ENCODE data around the gene TXNDC15.
"Not testable (repeated sequence)": the region's sequence is repeated elsewhere in the genome, so short reads cannot be mapped to it uniquely, and the experiment has no call there.

TXNDC15 gene

DNA sequence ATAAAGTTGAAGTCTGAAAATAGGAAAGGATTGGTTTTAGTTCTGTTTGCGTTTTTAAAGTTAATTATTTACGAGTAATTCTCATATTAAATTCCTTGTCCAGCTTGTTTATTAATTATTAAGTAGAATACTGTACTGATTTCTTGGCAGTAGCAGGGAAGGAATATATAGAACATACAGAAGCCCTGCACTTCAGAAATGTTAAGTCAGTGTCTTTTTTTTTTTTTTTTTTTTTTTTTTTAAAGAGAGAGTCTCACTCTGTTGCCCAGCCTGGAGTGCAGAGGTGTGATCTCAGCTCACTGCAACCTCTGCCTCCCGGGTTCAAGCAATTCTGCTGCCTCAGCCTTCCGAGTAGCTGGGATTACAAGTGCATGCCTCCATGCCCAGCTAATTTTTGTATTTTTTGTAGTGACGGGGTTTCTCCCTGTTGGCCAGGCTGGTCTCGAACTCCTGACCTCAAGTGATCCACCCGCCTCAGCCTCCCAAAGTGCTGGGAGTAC, 24.7 kb upstream of the TXNDC15 start:
- H3K27ac ChIP-seq (ENCODE audit: low read depth, low read length); H2BK12ac ChIP-seq (ENCODE audit: low read length); H3K4me3 ChIP-seq (ENCODE audit: low read depth, low read length); H3K4me1 ChIP-seq (ENCODE audit: control insufficient read depth in 1 of 2, insufficient read depth in 2 of 2, low read length in 2 of 2); H3K14ac ChIP-seq (ENCODE audit: low read length); H2BK120ac ChIP-seq (ENCODE audit: insufficient read depth, low read length, poor library complexity); H4K8ac ChIP-seq (ENCODE audit: low read depth, low read length); H3K4me2 ChIP-seq (ENCODE audit: low read length); H4K12ac ChIP-seq (ENCODE audit: low read depth, low read length); H3K79me2 ChIP-seq (ENCODE audit: control insufficient read depth, insufficient read depth, low read length, poor library complexity); H3K9me3 ChIP-seq (ENCODE audit: insufficient read depth, low read depth, low read length); H4K91ac ChIP-seq (ENCODE audit: low read depth, low read length); H2BK5ac ChIP-seq (ENCODE audit: low read depth, low read length, poor library complexity); H3K23ac ChIP-seq (ENCODE audit: low read length); H2AFZ ChIP-seq (ENCODE audit: insufficient read depth, low read length, poor library complexity); H3K4ac ChIP-seq (ENCODE audit: low read depth, low read length); H2AK5ac ChIP-seq (ENCODE audit: low read length); DNase-seq; H3K18ac ChIP-seq (ENCODE audit: low read length); H3K79me1 ChIP-seq (ENCODE audit: low read length); H3K9ac ChIP-seq (ENCODE audit: low read length); H3K27me3 ChIP-seq (ENCODE audit: insufficient read depth, low read length): not testable (repeated sequence)
- WGBS (ENCODE audit: extremely low coverage, insufficient coverage, insufficient read length) = no CpG with 5 or more reads among the region's 7 CpGs
- H3K36me3 ChIP-seq (ENCODE audit: control insufficient read depth in 1 of 2, insufficient read depth in 2 of 2, low read length in 2 of 2) = peaks cover 7 to 11% of the 10 kb centered on the region in 2 experiments

DNA sequence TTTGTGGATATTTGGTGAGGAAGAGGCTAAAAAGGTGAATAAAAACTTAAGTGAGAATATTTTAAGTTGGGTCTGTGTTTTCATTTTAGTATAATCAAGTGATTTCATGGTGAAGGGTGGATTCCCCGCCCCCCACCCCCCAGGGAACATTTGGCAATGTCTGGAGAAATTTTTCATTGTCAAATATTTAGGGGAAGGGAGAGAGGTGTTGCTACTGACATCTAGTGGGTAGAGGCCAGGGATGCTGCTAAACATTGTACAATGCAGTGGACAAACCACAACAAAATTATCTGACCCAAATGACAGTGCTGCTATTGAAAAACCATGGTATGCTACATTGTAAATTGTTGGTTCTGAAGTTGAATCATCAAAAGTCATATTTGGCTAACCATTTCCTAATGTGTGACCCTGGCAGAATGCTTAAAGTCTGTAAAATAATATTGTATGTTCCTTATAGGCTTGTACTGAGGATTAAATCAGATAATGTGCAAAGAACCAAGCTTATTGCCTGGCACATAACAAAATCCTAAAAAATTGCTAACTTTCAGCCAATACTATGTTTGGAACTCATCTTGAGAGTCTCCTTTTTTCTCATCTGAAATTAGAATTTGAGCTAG, 22.8 kb upstream of the TXNDC15 start:
- Histone ChIP-seq H2BK5ac (ENCODE audit: low read depth, low read length, poor library complexity) (no peak overlapping the region), H3K36me3 (ENCODE audit: control insufficient read depth in 1 of 2, insufficient read depth in 2 of 2, low read length in 2 of 2) (peaks cover 16 to 17% of the 10 kb centered on the region in 2 experiments), H3K23ac (ENCODE audit: low read length) (no peak overlapping the region), H3K9me3 (ENCODE audit: insufficient read depth, low read depth, low read length) (no peaks in the 10 kb centered on the region), H4K8ac (ENCODE audit: low read depth, low read length) (no peak overlapping the region), H3K9ac (ENCODE audit: low read length) (no peak overlapping the region), H2BK120ac (ENCODE audit: insufficient read depth, low read length, poor library complexity) (no peak overlapping the region), H2AK5ac (ENCODE audit: low read length) (no peak overlapping the region), H2BK12ac (ENCODE audit: low read length) (no peak overlapping the region), H3K4ac (ENCODE audit: low read depth, low read length) (no peak overlapping the region), H2AFZ (ENCODE audit: insufficient read depth, low read length, poor library complexity) (no peak overlapping the region), H3K79me1 (ENCODE audit: low read length) (peaks cover under 1% of the 10 kb centered on the region), H3K18ac (ENCODE audit: low read length) (no peak overlapping the region), H3K79me2 (ENCODE audit: control insufficient read depth, insufficient read depth, low read length, poor library complexity) (peaks cover 2% of the 10 kb centered on the region), H3K27me3 (ENCODE audit: insufficient read depth, low read length) (no peaks in the 10 kb centered on the region), H4K12ac (ENCODE audit: low read depth, low read length) (no peak overlapping the region), H3K4me2 (ENCODE audit: low read length) (no peak overlapping the region), H3K27ac (ENCODE audit: low read depth, low read length) (no peak overlapping the region), H3K14ac (ENCODE audit: low read length) (no peak overlapping the region), H3K4me3 (ENCODE audit: low read depth, low read length) (no peak overlapping the region), H3K4me1 (ENCODE audit: control insufficient read depth in 1 of 2, insufficient read depth in 2 of 2, low read length in 2 of 2) (no peaks in the 10 kb centered on the region), H4K91ac (ENCODE audit: low read depth, low read length) (no peak overlapping the region)
- peak; percentile 17 to 49 for DNase-seq
- no CpG with 5 or more reads among the region's 1 CpG for WGBS (ENCODE audit: extremely low coverage, insufficient coverage, insufficient read length)

DNA sequence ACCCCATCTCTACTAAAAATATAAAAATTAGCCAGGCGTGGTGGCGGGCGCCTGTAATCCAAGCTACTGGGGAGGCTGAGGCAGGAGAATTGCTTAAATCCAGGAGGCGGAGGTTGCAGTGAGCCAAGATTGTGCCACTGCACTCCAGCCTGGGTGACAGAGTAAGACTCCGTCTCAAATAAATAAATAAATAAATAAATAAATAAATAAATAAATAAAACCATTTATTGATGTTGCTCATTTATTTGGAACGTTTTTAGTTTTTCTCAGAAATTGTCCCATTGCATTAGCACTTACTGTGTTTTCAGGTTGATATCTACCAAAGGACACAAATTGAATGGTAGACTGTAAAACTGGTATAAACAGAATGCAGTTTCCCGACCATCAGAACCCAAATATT, 17.7 kb upstream of the TXNDC15 start:
- H3K4ac ChIP-seq (ENCODE audit: low read depth, low read length); DNase-seq; H4K12ac ChIP-seq (ENCODE audit: low read depth, low read length); H2BK12ac ChIP-seq (ENCODE audit: low read length); H3K27ac ChIP-seq (ENCODE audit: low read depth, low read length); H2BK5ac ChIP-seq (ENCODE audit: low read depth, low read length, poor library complexity); H4K8ac ChIP-seq (ENCODE audit: low read depth, low read length); H2AK5ac ChIP-seq (ENCODE audit: low read length); H3K14ac ChIP-seq (ENCODE audit: low read length); H3K4me1 ChIP-seq (ENCODE audit: control insufficient read depth in 1 of 2, insufficient read depth in 2 of 2, low read length in 2 of 2); H3K9me3 ChIP-seq (ENCODE audit: insufficient read depth, low read depth, low read length); H3K27me3 ChIP-seq (ENCODE audit: insufficient read depth, low read length); H3K18ac ChIP-seq (ENCODE audit: low read length); H2BK120ac ChIP-seq (ENCODE audit: insufficient read depth, low read length, poor library complexity); H3K23ac ChIP-seq (ENCODE audit: low read length); H3K79me2 ChIP-seq (ENCODE audit: control insufficient read depth, insufficient read depth, low read length, poor library complexity); H4K91ac ChIP-seq (ENCODE audit: low read depth, low read length); H3K9ac ChIP-seq (ENCODE audit: low read length); H3K4me2 ChIP-seq (ENCODE audit: low read length); H3K79me1 ChIP-seq (ENCODE audit: low read length); H2AFZ ChIP-seq (ENCODE audit: insufficient read depth, low read length, poor library complexity); H3K4me3 ChIP-seq (ENCODE audit: low read depth, low read length): not testable (repeated sequence)
- no CpG with 5 or more reads among the region's 7 CpGs for WGBS (ENCODE audit: extremely low coverage, insufficient coverage, insufficient read length)
- peaks cover 23% of the 10 kb centered on the region in 2 experiments for H3K36me3 ChIP-seq (ENCODE audit: control insufficient read depth in 1 of 2, insufficient read depth in 2 of 2, low read length in 2 of 2)

DNA sequence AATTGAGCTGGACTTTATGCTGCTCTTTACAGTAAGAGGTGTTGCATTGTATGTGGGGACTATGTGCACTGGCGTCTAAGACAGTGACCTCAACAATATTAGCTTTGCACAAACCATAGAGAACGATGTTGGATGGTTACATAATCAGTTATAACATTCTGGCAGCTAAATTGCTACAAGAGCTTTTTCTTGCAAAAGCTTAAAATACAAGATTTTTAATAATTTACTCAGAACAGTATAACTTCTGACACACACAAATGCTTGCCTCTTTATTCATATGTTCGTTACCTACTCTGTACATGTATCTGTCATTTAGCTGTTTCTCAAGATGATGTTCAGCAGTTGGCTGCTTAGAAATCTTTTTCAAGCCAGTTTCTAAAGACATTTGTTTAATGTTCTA, 16.8 kb upstream of the TXNDC15 start:
- H3K14ac ChIP-seq (ENCODE audit: low read length) = no peak overlapping the region
- no peak overlapping the region for H3K9ac ChIP-seq (ENCODE audit: low read length)
- no peak overlapping the region for H2BK5ac ChIP-seq (ENCODE audit: low read depth, low read length, poor library complexity)
- no peak overlapping the region for H3K18ac ChIP-seq (ENCODE audit: low read length)
- H3K27ac ChIP-seq (ENCODE audit: low read depth, low read length) = no peak overlapping the region
- no peak overlapping the region for H3K4me3 ChIP-seq (ENCODE audit: low read depth, low read length)
- no peaks in the 10 kb centered on the region for H3K27me3 ChIP-seq (ENCODE audit: insufficient read depth, low read length)
- H2AK5ac ChIP-seq (ENCODE audit: low read length) = no peak overlapping the region
- DNase-seq = no peak
- H3K9me3 ChIP-seq (ENCODE audit: insufficient read depth, low read depth, low read length) = no peaks in the 10 kb centered on the region
- H4K8ac ChIP-seq (ENCODE audit: low read depth, low read length) = no peak overlapping the region
- no peak overlapping the region for H3K4me2 ChIP-seq (ENCODE audit: low read length)
- no peak overlapping the region for H3K4ac ChIP-seq (ENCODE audit: low read depth, low read length)
- H3K4me1 ChIP-seq (ENCODE audit: control insufficient read depth in 1 of 2, insufficient read depth in 2 of 2, low read length in 2 of 2) = no peaks in the 10 kb centered on the region
- no peak overlapping the region for H4K12ac ChIP-seq (ENCODE audit: low read depth, low read length)
- no peak overlapping the region for H4K91ac ChIP-seq (ENCODE audit: low read depth, low read length)
- H2BK120ac ChIP-seq (ENCODE audit: insufficient read depth, low read length, poor library complexity) = no peak overlapping the region
- H3K79me1 ChIP-seq (ENCODE audit: low read length) = no peaks in the 10 kb centered on the region
- no peak overlapping the region for H2AFZ ChIP-seq (ENCODE audit: insufficient read depth, low read length, poor library complexity)
- no peak overlapping the region for H3K23ac ChIP-seq (ENCODE audit: low read length)
- no CpG with 5 or more reads among the region's 3 CpGs for WGBS (ENCODE audit: extremely low coverage, insufficient coverage, insufficient read length)
- H2BK12ac ChIP-seq (ENCODE audit: low read length) = no peak overlapping the region
- no peaks in the 10 kb centered on the region for H3K79me2 ChIP-seq (ENCODE audit: control insufficient read depth, insufficient read depth, low read length, poor library complexity)
- peaks cover 23 to 24% of the 10 kb centered on the region in 2 experiments for H3K36me3 ChIP-seq (ENCODE audit: control insufficient read depth in 1 of 2, insufficient read depth in 2 of 2, low read length in 2 of 2)
